Measurements from ENCODE around the gene LPP.
A peak's percentile ranks its signal among the peaks of the same experiment; 100 is the strongest.

Gene LPP

GRCh38 chr3:188309437-188310269 lies 155.7 kb downstream of the LPP start:
- DNase-seq, result no peak

- DNase-seq, result no peak
These were observed 156.3 kb downstream of the LPP start for GRCh38 chr3:188310270-188310710.

GRCh38 chr3:188315553-188315952 lies 161.6 kb downstream of the LPP start:
- no peak for DNase-seq

- no peak for DNase-seq
These were observed 162.2 kb downstream of the LPP start for GRCh38 chr3:188316021-188316722.

GRCh38 chr3:188316723-188317070 lies 162.7 kb downstream of the LPP start:
- no peak for DNase-seq

GRCh38 chr3:188319569-188319968 lies 165.6 kb downstream of the LPP start:
- no peak for DNase-seq

- no peak for DNase-seq
These were observed 166.8 kb downstream of the LPP start for GRCh38 chr3:188320757-188321156.

GRCh38 chr3:188321258-188321657 lies 167.3 kb downstream of the LPP start:
- DNase-seq, result no peak

- no peak for DNase-seq
These were observed 168.4 kb downstream of the LPP start for GRCh38 chr3:188322135-188322887.

GRCh38 chr3:188323067-188323842 lies 169.3 kb downstream of the LPP start:
- DNase-seq, result peak in 1 of 2 donors; percentile 22

- DNase-seq, result no peak
These were observed 172.2 kb downstream of the LPP start for GRCh38 chr3:188326111-188326510.

GRCh38 chr3:188326968-188327367 lies 173.0 kb downstream of the LPP start:
- DNase-seq, result no peak

- no peak for DNase-seq
These were observed 173.5 kb downstream of the LPP start for GRCh38 chr3:188327433-188327832.

GRCh38 chr3:188330138-188330537 lies 176.2 kb downstream of the LPP start:
- DNase-seq, result no peak

GRCh38 chr3:188331166-188331565 lies 177.2 kb downstream of the LPP start:
- DNase-seq, result no peak

- no peak for DNase-seq
These were observed 178.1 kb downstream of the LPP start for GRCh38 chr3:188332085-188332484.

GRCh38 chr3:188335656-188336055 lies 181.7 kb downstream of the LPP start:
- DNase-seq, result no peak

- DNase-seq, result no peak
These were observed 182.2 kb downstream of the LPP start for GRCh38 chr3:188336178-188336577.

GRCh38 chr3:188337232-188337631 lies 183.3 kb downstream of the LPP start:
- DNase-seq, result no peak

GRCh38 chr3:188338086-188338485 lies 184.1 kb downstream of the LPP start:
- DNase-seq, result no peak

GRCh38 chr3:188339410-188340295 lies 185.7 kb downstream of the LPP start:
- DNase-seq, result peak; percentile 40 to 46

GRCh38 chr3:188341501-188341900 lies 187.5 kb downstream of the LPP start:
- no peak for DNase-seq

All from stimulated activated CD4-positive, alpha-beta T cell treated with anti-CD3 and anti-CD28 coated beads, Interleukin-2, amount 100 ng/mL, for 48 hours (primary cell).